Right lobe of liver (tissue), 6 donors: ENCODE measurements around the gene VASH2. TPM values are rescaled to one million over a fixed set of nuclear protein-coding genes. Genes with fewer than 3 reads are reported as not detected.
"Not testable (repeated sequence)": the region's sequence is repeated elsewhere in the genome, so short reads cannot be mapped to it uniquely, and the experiment has no call there.

ENCODE experiments used
- ATAC-seq, 4 donors: fragments of 200-7000 bp; cut with Tn5 transposase; one replicate each; pipeline ENCODE4 v1.9.1; 2020; ENCODE audit warnings: mild to moderate bottlenecking in 4 of 4, moderate library complexity in 4 of 4
- DNase-seq, 3 donors: peaks; one replicate each; pipeline ENCODE4 v3.0.0-alpha.2; 2020
- H3K27ac ChIP-seq, 3 donors: fragments of 200-600 bp; one replicate each; pipeline ENCODE4 v1.8.0; 2022
- H3K27me3 ChIP-seq, 2 donors: fragments of 200-600 bp; one replicate each; pipeline ENCODE4 v1.8.0; 2022
- H3K36me3 ChIP-seq, 4 donors: fragments of 200-600 bp; sonication (generic) in 1 of 4; one replicate each; pipeline versions ENCODE4 v1.5.1 to v1.8.0; 2017 to 2022; ENCODE audit warnings: control low read depth in 1 of 4
- H3K4me1 ChIP-seq, 4 donors: fragments of 200-600 bp; sonication (generic) in 1 of 4; one replicate each; pipeline versions ENCODE4 v1.5.1 to v1.8.0; 2017 to 2022; ENCODE audit warnings: control low read depth in 1 of 4
- H3K4me3 ChIP-seq, 3 donors: fragments of 200-600 bp; one replicate each; pipeline ENCODE4 v1.8.0; 2022
- H3K9me3 ChIP-seq, 4 donors: fragments of 200-600 bp; sonication (generic) in 1 of 4; one replicate each; pipeline versions ENCODE4 v1.5.1 to v1.8.0; 2017 to 2022; ENCODE audit warnings: control low read depth in 1 of 4
- POLR2A ChIP-seq: fragments of 450-650 bp; IDR thresholded peaks from one replicate; pipeline ENCODE4 v1.6.1; 2017; ENCODE audit warnings: antibody characterized with exemption, mild to moderate bottlenecking
- whole genome bisulfite sequencing: methylation state at CpG from one replicate; pipeline ENCODE4 v1.1.6; 2018; ENCODE audit warnings: low coverage, low lambda C conversion rate; ENCODE audit not compliant: insufficient coverage; ENCODE audit errors: missing lambda C conversion rate; 5-methylcytosine and 5-hydroxymethylcytosine counted together
- intact Hi-C, 2 donors: fragments of 100-400 bp; cut with DNase I; formaldehyde crosslinking; loops; one replicate each; pipeline versions ENCODE4 v1.11.2 to v1.14.1; 2022
- long read RNA-seq: library from polyadenylated mRNA; unstranded; transcript quantifications from one replicate; pipeline ENCODE4 v2.0.0, GENCODE V29; 2019
- total RNA-seq, 6 experiments: library from RNA; depleted of rRNA in 2 of 6; stranded (reverse); fragments of >200 nt in 2 of 6; fragmentation: NEBNext Ultra II Directional in 3 of 6; extraction: Animal tissue kit (Norgen Biotek cat#: 25700) in 3 of 6; gene quantifications; one replicate each; pipeline versions ENCODE4 v1.1.0 to v1.2.4, GENCODE V29; 2016 to 2023
- TF ChIP-seq, protein P1 (sequence below), 4 donors: fragments of 200-600 bp in 3 of 4; fragments of 450-650 bp in 1 of 4; IDR thresholded peaks; one replicate each; pipeline versions ENCODE4 v1.5.1 to v1.8.0; 2016 to 2022; ENCODE audit warnings: antibody characterized with exemption in 4 of 4, mild to moderate bottlenecking in 2 of 4
- donor health status: DM: no; HTN: yes; CAD: no.
- donor health status: DM: no; HTN: no; CAD: no.
- donor health status: DM: no; HTN: no; CAD: no.
- donor health status: DM: no; HTN: yes; CAD: no.
- donor health status: DM: no; HTN: yes; CAD: no.

The VASH2 gene
- under 1 TPM in 3 of 6 experiments, not detected in 3; 0.04 to 0.32 (median 0.07) TPM for total RNA-seq
- long read RNA-seq = 0 reads

- Histone ChIP-seq H3K9me3 (no peaks in the 10 kb centered on the region), H3K27ac (no peak within 1 kb of the TSS), H3K36me3 (no peaks in the 10 kb centered on the region), H3K4me1 (peaks cover 0 to 6% (median 0%) of the 10 kb centered on the region in 4 donors), H3K4me3 (peak within 1 kb of the TSS; percentile 25 to 41 (median 34)), H3K27me3 (no peaks in the 10 kb centered on the region)
- DNase-seq (peak; percentile 60 to 76 (median 70)), ATAC-seq (peak; percentile 88 to 95 (median 92))
- intact Hi-C loops = no loop called here
- TF ChIP-seq, protein P1, sequence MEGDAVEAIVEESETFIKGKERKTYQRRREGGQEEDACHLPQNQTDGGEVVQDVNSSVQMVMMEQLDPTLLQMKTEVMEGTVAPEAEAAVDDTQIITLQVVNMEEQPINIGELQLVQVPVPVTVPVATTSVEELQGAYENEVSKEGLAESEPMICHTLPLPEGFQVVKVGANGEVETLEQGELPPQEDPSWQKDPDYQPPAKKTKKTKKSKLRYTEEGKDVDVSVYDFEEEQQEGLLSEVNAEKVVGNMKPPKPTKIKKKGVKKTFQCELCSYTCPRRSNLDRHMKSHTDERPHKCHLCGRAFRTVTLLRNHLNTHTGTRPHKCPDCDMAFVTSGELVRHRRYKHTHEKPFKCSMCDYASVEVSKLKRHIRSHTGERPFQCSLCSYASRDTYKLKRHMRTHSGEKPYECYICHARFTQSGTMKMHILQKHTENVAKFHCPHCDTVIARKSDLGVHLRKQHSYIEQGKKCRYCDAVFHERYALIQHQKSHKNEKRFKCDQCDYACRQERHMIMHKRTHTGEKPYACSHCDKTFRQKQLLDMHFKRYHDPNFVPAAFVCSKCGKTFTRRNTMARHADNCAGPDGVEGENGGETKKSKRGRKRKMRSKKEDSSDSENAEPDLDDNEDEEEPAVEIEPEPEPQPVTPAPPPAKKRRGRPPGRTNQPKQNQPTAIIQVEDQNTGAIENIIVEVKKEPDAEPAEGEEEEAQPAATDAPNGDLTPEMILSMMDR (IDR thresholded peaks at IDR 0.05) = no peak
- no peak for TF ChIP-seq POLR2A
- 2% methylated on average over 14 of the region's 61 CpGs for WGBS
Measured at GRCh38 chr1:212950243-212951125, at the start of gene VASH2. VASH2 (plus strand) TSS chr1:212950541; CDS start chr1:212951543, 1,002 bp downstream.

- TF ChIP-seq, protein P1 (IDR thresholded peaks at IDR 0.05) = no peak
- TF ChIP-seq POLR2A = no peak
- Histone ChIP-seq H3K27me3 (no peaks in the 10 kb centered on the region), H3K4me3 (no peak overlapping the region), H3K36me3 (peaks cover 0 to 5% (median 0%) of the 10 kb centered on the region in 4 donors), H3K9me3 (no peaks in the 10 kb centered on the region), H3K4me1 (no peaks in the 10 kb centered on the region), H3K27ac (no peak overlapping the region)
- intact Hi-C loops = no loop called here
- ATAC-seq = no peak
- no peak for DNase-seq
- WGBS = 92% methylated on average over 2 of the region's 2 CpGs
Measured at GRCh38 chr1:212901290-212901689, 49.1 kb upstream of the VASH2 start.

GRCh38 chr1:212902054-212902453 is 48.3 kb upstream of the VASH2 start:
- 93% methylated on average over 3 of the region's 3 CpGs for WGBS
- H3K9me3 ChIP-seq = no peaks in the 10 kb centered on the region
- H3K27ac ChIP-seq = no peak overlapping the region
- H3K36me3 ChIP-seq = peaks cover 0 to 4% (median 0%) of the 10 kb centered on the region in 4 donors
- no peak for TF ChIP-seq POLR2A
- TF ChIP-seq, protein P1 (IDR thresholded peaks at IDR 0.05) = no peak
- DNase-seq = no peak
- no peak for ATAC-seq
- H3K4me3 ChIP-seq = no peak overlapping the region
- no peaks in the 10 kb centered on the region for H3K27me3 ChIP-seq
- intact Hi-C loops = no loop called here
- H3K4me1 ChIP-seq = no peaks in the 10 kb centered on the region

GRCh38 chr1:212903664-212904063 is 46.7 kb upstream of the VASH2 start:
- H3K9me3 ChIP-seq = no peaks in the 10 kb centered on the region
- no peak for ATAC-seq
- 90% methylated on average over 1 of the region's 1 CpG for WGBS
- intact Hi-C loops = no loop called here
- H3K36me3 ChIP-seq = peaks cover 0 to 4% (median 0%) of the 10 kb centered on the region in 4 donors
- TF ChIP-seq POLR2A = no peak
- TF ChIP-seq, protein P1 (IDR thresholded peaks at IDR 0.05) = no peak
- no peaks in the 10 kb centered on the region for H3K4me1 ChIP-seq
- H3K27ac ChIP-seq = no peak overlapping the region
- no peaks in the 10 kb centered on the region for H3K27me3 ChIP-seq
- no peak for DNase-seq
- no peak overlapping the region for H3K4me3 ChIP-seq

DNA sequence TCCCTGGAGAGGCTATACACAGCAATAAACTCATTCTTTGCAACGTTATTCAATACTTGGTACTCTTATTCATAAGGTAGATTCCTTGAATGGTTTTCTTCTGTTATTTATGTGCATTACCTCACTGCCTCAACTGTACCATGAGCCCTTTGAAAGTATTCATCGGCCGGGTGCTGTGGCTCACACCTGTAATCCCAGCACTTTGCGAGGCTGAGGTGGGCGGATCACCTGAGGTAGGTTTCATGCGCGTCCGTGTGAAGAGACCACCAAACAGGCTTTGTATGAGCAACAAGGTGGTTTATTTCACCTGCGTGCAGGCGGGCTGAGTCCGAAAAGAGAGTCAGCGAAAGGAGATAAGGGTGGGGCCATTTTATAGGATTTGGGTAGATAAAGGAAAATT is 42.3 kb upstream of the VASH2 start:
- DNase-seq, H3K4me3 ChIP-seq, H3K9me3 ChIP-seq, H3K36me3 ChIP-seq, H3K27ac ChIP-seq, intact Hi-C loops, ATAC-seq, H3K27me3 ChIP-seq, H3K4me1 ChIP-seq: not testable (repeated sequence)
- WGBS = 81% methylated on average over 11 of the region's 12 CpGs
